GM12872 (cell line): ENCODE data around the gene NPR2.

Source experiments
- TF ChIP-seq, protein P1 (sequence below): IDR thresholded peaks from 3 replicates; pipeline ENCODE4 v1.5.1; 2011; ENCODE audit warnings: low read depth, mild to moderate bottlenecking, low read length, moderate library complexity; ENCODE audit not compliant: insufficient read depth

Gene NPR2

DNA sequence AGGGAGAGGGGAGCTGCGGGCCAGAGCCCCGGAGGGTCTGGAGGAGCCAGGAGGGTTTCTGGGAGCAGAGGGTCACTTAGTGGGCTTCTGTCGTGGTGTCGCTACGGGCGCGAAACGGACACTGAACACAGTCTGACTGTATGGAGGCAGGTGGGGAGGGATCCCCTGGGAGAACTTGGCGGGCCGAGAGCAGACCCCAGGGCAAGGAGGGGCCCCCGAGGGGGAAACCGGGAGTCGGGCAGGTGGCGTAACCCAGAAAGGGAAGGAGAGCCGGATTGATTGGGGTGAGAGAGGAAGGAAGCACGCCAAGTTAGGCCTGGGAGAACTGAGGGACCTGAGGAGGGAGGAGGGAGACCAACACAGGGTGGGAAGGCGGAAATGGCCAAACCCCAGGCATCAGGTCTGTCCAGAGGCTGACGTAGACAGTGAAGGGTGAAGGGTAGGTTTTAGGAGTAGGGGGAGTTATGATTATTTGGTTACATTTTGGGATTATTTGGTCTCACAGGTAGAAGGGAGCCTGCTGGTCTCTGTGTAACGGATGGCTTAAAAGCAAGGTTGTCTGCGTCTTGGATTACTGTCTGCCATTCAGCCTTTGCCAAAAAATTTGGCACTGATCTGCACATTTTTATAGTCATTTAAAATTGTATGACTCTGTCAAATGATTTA lies 34.0 kb upstream of the NPR2 start:
- TF ChIP-seq, protein P1, sequence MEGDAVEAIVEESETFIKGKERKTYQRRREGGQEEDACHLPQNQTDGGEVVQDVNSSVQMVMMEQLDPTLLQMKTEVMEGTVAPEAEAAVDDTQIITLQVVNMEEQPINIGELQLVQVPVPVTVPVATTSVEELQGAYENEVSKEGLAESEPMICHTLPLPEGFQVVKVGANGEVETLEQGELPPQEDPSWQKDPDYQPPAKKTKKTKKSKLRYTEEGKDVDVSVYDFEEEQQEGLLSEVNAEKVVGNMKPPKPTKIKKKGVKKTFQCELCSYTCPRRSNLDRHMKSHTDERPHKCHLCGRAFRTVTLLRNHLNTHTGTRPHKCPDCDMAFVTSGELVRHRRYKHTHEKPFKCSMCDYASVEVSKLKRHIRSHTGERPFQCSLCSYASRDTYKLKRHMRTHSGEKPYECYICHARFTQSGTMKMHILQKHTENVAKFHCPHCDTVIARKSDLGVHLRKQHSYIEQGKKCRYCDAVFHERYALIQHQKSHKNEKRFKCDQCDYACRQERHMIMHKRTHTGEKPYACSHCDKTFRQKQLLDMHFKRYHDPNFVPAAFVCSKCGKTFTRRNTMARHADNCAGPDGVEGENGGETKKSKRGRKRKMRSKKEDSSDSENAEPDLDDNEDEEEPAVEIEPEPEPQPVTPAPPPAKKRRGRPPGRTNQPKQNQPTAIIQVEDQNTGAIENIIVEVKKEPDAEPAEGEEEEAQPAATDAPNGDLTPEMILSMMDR, result no peak

DNA sequence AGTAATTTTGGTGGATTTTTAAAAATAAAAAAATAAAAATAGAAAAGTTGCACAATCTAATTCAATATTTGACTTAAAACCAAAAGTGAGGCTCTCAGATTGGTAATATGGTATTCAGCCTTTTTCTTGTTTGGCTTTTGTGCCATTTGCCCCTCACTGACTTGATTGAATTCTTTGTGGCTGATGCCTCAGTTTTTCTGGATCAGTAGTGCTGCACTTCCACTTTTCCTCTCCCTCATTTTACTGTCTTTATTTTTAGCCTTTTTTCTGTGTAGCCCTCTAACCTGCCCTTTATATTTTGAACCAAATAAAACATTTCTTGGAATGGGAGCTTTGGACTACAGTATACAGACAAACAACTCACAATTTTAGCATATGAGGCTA lies 33.5 kb upstream of the NPR2 start:
- TF ChIP-seq, protein P1, result no peak

DNA sequence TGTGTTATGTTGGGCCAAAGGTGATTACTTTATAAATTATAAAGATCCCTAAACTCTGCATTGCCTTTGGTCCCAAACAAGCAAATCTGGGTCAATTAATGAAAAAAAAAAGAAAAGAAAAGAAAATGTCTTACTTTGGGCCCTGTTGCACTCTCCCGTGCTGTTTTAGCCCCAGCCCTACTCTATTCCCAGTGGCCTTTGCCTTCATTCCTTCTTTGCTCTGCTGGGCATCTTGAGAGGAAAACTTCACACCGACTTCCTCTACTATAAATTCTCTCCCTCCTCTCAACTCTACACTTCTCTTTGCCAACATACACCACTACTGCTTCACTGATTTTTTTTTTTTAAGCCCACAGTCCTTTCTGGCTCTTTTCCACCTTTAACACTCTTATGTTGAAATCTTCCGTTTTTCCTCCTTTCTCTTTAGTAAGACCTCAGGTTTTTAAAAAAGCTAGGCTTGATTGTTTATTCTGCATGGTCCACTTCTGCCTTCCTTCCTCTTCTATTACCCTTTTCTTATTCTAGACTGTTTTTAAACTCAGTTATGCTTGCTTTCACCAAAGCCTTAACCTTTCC lies 32.8 kb upstream of the NPR2 start:
- TF ChIP-seq, protein P1, result no peak

DNA sequence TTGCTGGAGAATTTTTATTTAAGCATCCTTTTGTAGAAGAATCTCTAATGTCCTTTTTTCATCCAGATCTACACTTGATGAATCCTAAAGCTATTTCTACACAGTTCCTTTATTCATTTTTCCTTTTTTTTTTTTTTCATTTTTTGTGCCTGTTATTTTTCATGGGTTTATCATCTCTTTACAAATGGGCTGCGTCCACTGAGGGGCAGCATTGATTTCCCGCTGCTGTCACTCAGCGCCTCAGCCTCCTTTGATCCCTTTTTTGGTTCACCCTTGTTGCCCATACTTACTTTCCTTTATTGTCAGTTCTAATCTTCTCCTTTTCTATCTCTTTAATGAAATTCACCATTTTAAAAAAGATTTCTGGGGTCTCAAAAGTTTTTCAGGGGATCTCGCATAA lies 31.6 kb upstream of the NPR2 start:
- TF ChIP-seq, protein P1, result no peak

DNA sequence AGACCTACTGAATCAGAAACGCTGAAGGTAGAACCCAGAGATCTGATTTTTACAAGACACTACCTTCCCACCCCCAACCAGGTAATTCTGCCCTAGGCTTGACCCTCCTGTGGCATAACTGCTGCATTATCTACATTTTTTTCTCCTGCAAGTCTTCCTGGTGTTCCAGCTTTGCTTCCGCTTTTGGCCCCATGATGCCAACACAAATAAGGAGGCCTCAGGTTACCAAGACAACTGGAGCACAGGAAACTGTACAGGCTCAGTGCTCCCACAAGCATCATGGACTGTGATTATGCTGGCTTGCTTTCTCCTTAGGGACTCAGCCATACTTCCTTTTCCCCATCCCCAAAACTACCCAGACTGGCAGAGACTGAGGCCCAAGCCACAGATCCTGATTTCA lies 30.7 kb upstream of the NPR2 start:
- TF ChIP-seq, protein P1, result no peak

DNA sequence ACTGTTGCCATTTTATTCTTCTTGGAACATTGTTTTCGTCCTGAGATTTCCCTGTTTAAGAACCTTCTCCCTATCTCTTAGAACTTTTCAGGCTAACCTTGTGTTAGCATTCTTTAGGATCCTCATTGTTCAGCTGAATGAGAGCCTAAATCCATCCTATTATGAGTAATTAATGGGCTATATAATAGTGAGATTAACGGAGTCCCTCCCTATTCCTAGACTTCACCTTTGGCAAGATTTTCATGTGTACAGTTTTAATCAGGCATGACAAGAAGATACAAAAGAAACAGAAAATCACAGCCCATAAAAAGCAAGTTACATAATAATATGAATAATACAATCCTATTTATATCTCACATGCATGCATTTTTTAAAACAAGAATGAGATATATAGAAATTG lies 28.2 kb upstream of the NPR2 start:
- TF ChIP-seq, protein P1, result no peak

DNA sequence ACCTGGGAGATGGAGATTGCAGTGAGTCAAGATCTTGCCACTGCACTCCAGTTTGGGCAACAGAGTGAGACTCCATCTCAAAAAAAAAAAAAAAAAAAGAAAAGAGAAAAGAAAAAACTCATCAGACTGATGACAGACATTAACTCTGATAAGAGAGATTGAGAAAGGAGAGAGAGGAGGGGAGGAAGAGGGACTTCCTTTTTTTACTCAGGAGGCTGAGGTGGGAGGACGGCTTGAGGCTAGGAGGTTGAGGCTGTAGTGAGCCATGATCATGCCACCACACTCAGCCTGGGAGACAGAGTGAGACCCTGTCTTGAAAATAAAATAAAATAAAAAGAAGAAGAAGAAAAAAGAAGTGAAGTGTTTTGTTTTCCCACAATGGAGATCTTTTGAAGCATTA lies 27.6 kb upstream of the NPR2 start:
- TF ChIP-seq, protein P1, result no peak
